ENCODE results near the gene GDNF. TPM values are rescaled to one million over a fixed set of nuclear protein-coding genes. Genes with fewer than 3 reads are reported as not detected.

Gene GDNF
- total RNA-seq, 2 donors from 2014 or later = 0.82 to 2.5 TPM

DNA sequence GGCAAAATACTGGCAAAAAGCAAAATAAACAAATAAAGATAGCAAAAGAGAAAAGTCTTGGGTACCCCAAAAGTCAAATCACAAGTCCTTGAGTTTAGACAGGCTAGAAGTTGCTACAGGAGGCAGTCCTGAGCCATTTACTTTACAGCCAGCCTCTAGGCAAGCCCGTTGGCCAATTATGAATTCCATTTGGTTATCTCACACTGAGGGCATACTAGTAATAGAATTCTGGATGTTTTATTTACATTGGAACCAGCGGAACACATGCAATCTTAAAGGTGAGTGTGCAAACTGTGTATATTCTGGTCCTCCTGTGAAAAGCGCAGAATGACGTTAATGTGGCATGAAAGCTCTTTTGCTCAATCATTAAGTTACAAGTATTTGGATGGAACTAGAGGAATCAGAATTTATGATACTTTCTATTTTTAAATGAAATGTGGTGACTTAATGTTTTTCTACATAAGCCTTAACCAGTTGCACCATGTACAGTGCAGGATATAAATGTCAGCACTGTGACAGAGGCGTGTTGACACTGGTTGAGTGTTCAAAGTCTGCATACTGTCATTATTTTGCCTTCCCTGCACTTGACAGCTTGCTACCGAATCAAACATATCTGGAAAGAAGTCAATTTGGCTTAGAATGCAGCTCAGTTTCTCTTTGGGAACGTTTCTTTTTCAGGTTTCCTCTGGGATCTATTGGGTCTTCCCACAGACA lies 7.9 kb downstream of the GDNF start:
- DNase-seq (no peak), ATAC-seq (no peak)
- intact Hi-C loops (cut with DNase I, micrococcal nuclease) = loop anchor here in 1 of 2 donors (5.0 kb wide), 1 partner anchor 420 kb away; no protein-coding TSS in a partner anchor

DNA sequence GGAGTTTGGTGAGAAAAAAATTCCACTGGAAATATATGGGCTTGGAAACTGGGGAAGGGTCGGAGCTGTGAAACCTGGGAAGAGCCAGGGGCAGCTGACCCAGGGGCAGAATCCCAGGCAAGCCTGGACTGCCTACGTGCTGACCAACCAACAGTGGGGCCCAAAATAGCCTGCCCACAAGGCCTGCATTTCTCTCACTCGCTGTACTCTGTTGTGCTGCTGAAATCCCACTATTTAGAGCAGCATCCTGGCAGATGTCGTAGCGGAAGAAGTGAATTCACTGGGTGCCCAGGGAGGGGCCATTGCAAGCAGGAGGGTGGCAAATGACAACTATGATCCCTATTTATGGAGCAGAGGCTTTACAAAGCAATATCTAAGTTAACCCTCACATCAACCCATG lies 9.5 kb downstream of the GDNF start:
- no peak for DNase-seq
- ATAC-seq = no peak
- intact Hi-C loops (cut with DNase I, micrococcal nuclease) = loop anchor here in 1 of 2 donors (5.0 kb wide), 1 partner anchor 418 kb away; no protein-coding TSS in a partner anchor

DNA sequence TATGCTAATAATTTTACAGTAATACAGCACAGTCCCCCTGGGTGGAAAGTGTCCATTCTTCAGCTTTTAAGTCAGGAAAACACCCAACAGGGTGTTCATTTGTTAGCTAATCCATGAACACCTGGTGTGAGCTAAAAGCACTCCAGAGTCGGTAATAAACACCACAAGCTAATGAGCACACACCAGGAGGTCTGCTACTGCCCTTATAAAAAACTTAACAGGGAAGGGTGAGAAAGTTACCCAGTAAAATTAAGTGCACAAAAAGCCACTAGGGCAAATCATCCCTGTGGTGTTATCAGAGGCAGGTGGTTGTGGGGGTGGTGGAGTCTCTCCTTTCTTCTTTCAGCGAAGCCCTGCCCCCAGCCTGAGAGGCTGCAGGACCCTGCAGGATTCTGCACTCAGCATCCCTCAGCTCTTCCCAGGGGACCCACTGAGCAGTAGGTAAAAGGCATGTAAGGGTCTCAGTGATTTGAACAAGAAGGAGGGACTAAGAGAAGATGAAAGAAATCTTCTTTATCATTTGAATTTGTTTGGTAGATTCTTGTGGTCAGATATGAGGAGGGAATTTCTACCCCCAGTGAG lies 14.4 kb downstream of the GDNF start:
- no peak for ATAC-seq
- DNase-seq = no peak
- intact Hi-C loops (cut with DNase I, micrococcal nuclease) = no loop called here

DNA sequence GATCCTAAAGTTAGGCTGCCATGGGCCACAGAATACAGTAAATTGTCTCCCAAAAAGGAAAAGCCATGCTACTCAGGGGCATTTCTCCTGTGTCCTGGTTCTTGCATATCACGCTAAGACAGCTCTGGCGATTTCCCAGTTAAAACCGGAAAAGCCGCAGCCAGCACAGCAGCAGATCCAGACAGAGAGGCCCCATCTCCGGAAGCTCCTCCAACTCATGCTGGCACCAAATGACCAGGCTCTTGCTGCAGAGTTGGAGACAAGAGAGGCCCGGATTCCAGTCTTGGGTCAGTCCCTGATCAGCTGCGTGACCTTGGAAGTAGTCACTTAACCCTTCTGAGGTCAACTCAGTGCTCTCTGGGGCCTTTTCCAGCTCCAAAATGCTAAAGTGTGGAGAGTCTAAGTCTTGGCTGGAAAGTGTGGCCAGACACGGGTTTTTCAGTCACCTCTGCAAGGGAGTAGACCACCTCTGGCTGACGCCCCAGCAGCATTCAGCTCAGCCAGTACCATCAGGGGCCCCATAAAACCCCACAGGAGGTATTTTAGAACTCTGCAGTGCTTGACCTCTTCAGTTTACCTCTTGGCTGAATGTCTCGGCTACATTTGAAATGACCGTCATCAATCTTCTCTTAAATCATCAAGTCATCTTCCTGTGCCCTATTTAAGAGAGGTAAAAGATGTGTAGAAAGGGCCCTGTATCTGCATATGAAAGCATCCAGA lies 16.2 kb downstream of the GDNF start:
- ATAC-seq = no peak
- intact Hi-C loops (cut with DNase I, micrococcal nuclease) = no loop called here
- DNase-seq = no peak

DNA sequence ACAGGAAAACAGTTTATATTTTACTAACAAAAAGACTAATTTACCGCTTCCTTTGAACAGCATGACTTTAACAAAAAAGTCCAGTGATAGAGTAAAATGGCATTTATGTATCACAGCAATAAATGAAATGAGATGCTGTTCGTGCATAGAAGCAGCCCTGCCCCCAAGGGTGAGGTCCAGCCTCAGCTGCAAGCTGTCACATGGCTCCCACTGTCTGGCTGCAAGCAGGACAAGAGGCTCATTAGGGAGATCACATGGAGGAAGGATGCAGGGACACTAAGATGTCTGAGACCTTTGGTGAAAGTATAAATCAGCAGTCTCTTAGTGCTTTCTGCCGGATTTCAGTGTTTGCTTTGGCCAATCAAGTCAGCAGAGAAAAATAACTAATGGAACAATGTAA lies 23.0 kb downstream of the GDNF start:
- intact Hi-C loops (cut with DNase I, micrococcal nuclease) = no loop called here
- ATAC-seq = no peak
- no peak for DNase-seq

DNA sequence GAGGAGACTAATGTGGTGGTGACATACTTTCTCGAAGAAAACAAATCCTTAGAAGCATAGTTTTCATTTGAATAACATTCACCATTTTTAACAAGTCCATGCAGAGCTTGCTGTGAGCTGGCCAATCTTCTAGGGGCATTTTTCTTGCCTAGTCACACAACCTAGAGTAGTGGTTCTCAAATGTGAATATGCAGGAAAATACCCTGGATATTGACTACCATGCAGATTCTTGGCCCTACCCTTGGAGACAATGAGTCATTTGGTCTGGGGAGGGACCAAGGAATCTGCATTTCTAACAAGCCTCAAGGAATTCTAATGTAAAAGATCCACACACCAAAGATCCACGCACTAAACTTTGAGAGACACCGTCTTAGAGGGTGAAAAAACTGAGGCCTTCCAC lies 23.5 kb downstream of the GDNF start:
- no peak for ATAC-seq
- intact Hi-C loops (cut with DNase I, micrococcal nuclease) = no loop called here
- no peak for DNase-seq

DNA sequence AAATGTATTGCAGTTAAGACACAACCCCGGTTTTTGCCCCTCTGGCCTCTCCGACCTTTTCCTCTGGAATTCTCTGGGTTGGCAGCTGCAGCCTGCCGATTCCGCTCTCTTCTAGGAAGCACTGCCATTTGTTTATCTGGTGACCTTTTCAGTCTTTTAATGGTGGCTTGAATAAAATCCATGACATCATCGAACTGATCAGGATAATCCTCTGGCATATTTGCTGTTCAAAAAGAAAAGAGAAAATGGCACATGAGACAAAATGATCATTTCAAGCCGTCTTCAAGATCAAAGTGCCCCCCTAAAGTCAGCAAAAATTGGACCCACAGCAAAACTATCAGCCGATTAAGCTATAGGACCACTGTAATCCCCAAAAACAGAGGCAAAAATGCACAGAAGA lies 23.9 kb downstream of the GDNF start:
- intact Hi-C loops (cut with DNase I, micrococcal nuclease) = no loop called here
- ATAC-seq (no peak), DNase-seq (no peak)

DNA sequence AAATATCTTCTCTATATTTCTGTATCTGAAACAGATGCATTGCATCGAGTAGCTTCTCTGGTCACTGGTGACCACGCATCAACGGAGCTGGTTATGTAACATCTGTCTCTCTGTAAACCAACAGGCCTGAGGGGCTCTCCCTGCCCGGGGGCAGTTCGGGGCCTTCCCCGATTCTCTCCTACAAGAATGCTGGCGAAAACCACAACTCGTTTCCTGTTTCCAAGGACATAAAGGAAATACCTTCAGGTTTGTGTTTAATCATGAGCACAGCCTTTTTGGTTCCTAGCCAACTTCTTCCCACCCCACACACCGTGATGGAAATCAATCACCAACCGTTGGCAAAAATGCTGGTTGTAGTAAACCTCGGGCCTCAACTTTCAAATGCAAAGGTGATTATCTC lies 25.1 kb downstream of the GDNF start:
- DNase-seq (no peak), ATAC-seq (no peak)
- intact Hi-C loops (cut with DNase I, micrococcal nuclease) = no loop called here

DNA sequence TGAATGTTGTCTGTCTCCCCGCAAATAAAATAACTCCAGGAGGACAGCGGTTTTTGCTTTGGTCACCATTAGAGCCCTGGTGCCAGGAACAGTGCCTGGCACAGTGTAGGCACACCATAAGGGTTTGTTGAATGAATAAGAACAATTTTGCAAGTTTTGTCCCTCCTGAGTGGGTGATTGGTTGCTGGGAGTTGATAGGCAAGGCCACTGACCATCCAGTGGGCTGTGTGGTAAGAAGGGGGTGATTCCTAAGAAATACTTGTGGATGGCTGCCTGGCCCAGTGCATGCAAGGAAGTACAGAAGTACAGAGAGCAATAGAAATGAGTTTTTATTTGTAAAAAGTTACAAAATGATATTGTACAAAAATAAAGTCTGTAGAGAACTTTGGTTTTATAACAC lies 27.5 kb downstream of the GDNF start:
- intact Hi-C loops (cut with DNase I, micrococcal nuclease) = no loop called here
- ATAC-seq = no peak
- no peak for DNase-seq

DNA sequence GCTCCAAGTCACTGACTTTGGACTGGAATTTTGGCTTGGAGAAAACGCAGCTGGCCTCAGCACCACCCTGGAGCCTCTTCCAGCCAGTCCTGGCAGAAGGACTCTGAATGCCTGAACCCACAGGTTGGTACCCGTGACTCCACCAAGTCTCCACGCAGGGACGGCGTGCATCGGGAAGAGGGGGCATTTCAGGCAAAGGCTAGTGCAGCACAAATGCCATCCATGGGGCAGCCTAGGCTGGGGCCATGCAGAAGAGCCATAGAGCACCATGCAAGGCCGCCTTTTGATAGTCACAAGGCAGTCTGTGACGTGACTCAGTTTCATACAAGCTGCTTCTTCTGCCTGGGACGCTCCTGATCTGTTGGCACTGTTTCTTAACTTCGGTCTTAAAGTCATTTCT lies 28.0 kb downstream of the GDNF start:
- peak in 1 of 2 donors; percentile 31 for DNase-seq
- no peak for ATAC-seq

DNA sequence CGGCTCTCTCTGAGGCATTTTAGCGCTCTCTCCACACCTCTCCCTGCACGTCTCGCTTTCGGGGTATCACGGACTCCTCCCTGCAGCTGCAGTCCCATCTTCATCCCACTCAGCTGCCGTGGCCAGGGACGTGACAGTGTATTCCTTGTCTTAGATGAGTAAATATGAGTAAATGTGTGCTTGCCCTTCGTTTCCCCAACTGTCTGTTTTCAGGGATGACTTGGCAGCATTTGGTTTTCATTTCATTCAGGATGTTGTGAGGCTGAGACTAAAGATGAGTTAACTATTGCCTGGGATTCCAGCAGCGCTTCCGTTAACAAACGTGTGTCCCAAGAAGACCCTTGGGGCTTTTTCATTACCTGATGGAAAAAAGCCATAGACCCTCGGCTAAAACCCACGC lies 29.5 kb downstream of the GDNF start:
- DNase-seq = no peak
- intact Hi-C loops (cut with DNase I, micrococcal nuclease) = no loop called here
- no peak for ATAC-seq

More for the DNA sequence above, 28.0 kb downstream of the GDNF start:
- intact Hi-C loops (cut with DNase I, micrococcal nuclease) = no loop called here

DNA sequence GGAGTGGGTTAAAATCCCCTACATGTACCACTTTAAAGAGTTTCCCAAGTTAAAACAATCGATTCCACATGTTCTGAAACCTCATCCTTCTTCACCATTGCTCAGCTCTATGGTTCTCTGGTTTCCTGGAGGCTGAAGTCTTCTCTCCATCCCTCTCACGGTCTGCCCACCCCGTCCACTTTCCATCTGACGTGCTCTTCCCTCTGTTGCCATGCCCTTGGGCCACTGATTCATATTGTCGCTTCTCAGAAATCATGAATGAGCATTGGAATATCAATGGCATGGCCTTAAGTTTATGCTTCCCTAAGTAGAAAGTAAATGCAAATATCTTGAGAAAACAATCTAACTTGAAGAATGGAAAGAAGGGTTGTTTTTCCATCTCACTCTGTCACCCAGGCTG lies 30.9 kb downstream of the GDNF start:
- DNase-seq (no peak), ATAC-seq (no peak)
- intact Hi-C loops (cut with DNase I, micrococcal nuclease) = no loop called here

DNA sequence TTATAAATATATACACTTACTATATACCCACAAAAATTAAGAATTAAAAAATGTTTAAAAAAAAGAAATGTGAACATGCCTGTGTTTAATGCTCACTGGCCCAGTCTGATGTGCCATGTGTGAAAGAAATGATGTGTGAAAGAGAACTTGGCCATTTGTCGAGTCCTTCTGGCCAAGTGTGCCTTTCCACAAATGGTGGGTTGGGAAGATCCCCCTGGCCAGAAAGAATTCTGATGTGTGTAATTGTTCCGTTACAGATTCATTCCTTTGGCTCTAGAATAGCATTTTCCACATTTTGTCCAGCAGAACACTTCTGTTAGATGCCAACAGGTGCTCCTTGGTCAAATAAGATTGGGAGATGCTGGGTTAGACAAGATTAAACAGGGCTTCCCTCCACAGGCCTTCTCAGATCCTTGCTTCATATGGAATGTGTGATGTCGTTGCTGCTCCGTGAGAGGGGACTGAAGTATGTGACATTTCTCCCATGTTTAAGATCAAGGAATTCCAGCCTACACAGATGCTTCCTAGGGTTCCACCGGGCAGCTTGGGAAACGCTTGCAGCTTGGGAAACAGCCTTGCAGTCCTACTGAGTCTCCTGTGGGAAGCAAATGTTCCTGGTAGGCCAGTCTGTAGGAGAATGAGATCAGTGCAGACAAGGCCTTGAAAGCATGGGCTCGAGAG lies 32.1 kb downstream of the GDNF start:
- DNase-seq = no peak
- ATAC-seq = no peak
- intact Hi-C loops (cut with DNase I, micrococcal nuclease) = no loop called here

DNA sequence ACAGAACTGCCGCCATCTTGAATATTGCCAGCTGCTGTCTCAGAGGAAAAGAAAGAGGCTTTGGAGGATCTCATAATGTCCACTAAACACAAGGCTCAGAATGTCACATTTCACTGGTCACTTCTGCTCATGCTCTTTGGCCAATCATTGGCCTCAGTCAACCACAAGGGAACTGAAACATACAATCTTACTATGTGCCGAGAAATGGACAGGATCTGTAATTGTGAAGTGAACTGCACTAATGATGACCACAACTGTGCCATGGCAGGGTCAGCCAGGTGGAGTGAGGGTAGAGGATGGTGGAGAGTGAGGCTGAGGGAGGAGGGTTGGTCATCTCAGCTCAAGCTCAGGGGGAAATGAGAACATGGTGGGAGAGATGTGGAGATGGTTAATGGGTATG lies 32.8 kb downstream of the GDNF start:
- no peak for DNase-seq
- intact Hi-C loops (cut with DNase I, micrococcal nuclease) = no loop called here

DNA sequence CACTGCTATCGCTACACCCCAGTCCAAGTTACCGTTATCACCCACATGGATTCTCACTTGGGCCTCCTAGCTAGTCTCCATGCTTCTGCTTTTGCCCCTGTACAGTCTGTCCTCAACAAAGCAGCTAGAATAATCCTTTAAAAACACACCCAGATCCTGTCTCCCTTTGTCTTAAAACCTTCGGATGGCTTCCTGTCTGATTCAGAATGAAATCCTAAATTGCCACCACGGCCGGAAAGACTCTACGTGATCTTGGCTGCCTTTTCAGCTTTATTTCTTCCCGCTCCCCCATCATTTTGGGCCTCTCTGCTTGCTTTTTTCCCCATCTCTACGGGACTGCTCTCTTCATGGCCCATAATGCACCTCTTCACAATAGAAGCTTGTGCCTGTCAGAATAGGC lies 33.4 kb downstream of the GDNF start:
- intact Hi-C loops (cut with DNase I, micrococcal nuclease) = no loop called here
- DNase-seq (no peak), ATAC-seq (no peak)

More for the DNA sequence above, 32.8 kb downstream of the GDNF start:
- no peak for ATAC-seq

DNA sequence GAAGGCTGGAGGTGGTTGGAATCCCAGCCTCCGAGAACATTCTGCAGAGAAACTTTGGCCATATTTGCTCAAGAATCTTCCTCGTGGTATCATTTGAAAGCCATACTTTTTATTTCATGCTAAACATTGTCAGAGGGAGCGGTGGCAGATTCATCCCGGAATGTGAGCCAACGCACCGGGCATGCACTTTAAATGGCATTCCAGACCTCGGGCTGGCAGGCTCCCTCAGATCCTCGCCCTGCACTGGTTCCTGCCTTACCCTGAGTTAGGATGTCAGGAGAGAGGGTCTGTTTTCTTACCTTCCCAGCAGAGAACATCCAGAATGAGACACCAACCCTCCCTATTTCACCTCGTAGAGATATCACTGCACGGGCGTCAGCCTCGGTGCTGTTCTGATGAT lies 33.8 kb downstream of the GDNF start:
- ATAC-seq = no peak
- DNase-seq = no peak
- intact Hi-C loops (cut with DNase I, micrococcal nuclease) = no loop called here

DNA sequence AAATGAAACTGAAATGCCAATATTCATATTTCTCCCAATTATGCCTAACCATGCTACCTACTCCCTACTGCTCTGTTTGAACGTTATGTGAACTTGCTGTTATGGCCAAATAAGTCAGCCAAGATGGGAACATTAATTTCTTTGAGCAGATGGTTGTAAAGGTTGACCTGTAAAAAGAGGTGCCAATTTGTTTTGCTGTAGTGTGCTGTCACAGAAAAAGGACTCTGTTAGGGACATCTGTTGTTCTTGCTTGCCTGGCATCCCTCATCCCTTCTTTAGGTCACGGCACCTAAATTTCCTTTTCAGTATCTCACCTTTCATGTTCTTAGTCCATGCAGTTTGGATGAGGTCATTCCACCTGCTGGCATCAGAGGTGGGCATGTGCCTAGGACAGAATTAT lies 35.4 kb downstream of the GDNF start:
- ATAC-seq = no peak
- intact Hi-C loops (cut with DNase I, micrococcal nuclease) = no loop called here
- no peak for DNase-seq

DNA sequence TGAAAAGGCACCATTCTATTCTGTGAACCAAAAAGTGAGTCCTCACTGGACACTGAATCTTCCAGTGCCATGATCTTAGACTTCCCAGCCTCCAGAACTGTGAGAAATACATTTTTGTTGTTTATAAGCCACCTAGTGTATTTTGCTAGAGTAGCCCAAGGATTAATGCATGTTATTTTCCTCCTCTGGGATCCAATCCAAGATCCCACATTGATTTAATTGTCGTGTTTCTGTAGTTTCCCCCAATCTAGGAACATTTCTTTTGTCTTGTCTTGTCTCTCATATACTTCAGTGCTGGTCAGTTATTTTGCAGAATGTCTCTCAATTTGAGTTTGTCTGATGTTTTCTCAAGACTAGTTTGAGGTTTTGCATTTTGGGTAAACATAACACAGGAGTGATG lies 36.4 kb downstream of the GDNF start:
- DNase-seq = no peak
- ATAC-seq = no peak
- intact Hi-C loops (cut with DNase I, micrococcal nuclease) = no loop called here

DNA sequence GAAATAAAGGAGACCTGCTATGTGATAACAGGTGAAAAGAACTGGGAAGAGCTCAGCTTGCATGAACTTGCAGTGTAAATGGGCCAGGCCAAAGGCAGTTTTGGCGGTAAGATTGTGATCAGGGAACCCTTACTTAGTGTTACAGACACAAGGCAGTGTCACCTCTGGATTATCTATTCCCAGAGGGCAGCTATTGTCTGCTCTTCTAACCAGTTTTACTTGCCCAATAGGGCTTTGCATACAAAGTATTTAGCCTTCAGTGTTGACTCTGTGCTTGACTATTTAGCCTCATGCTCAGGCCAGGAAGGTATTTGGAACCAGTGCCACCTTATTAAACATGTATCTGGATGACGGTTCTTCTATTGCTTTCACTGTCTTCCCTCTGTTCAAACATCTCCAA lies 38.3 kb downstream of the GDNF start:
- intact Hi-C loops (cut with DNase I, micrococcal nuclease) = no loop called here
- ATAC-seq (no peak), DNase-seq (no peak)

Data from left colon (tissue), 2 donors.